Gastrocnemius medialis (tissue), 4 donors: ENCODE results near the gene MBL2. TPM values are rescaled to one million over a fixed set of nuclear protein-coding genes. Genes with fewer than 3 reads are reported as not detected.
A peak's percentile ranks its signal among the peaks of the same experiment; 100 is the strongest.

ENCODE experiments used
- ATAC-seq, 2 donors: fragments of 150-250 bp; one replicate each; pipeline ENCODE4 v1.9.1; 2016
- DNase-seq, 2 donors: peaks; one replicate each; pipeline ENCODE4 v3.0.0-alpha.2; 2019
- H3K27ac ChIP-seq, 4 donors: fragments of 200-600 bp; sonication (generic); 1 replicate in 1 of 4; 2 replicates in 3 of 4; pipeline ENCODE4 v1.5.1; 2016 to 2018; ENCODE audit warnings: mild to moderate bottlenecking in 2 of 4, moderate library complexity in 1 of 4
- H3K27me3 ChIP-seq, 3 donors: fragments of 200-600 bp; sonication (generic) in 2 of 3; 1 replicate in 1 of 3; 2 replicates in 2 of 3; pipeline versions ENCODE4 v1.5.1 to v1.6.0; 2016 to 2019; ENCODE audit warnings: mild to moderate bottlenecking in 1 of 3, moderate library complexity in 1 of 3
- H3K36me3 ChIP-seq, 2 donors: fragments of 200-600 bp; sonication (generic) in 1 of 2; one replicate each; pipeline ENCODE4 v1.5.1; 2017 to 2018
- H3K4me1 ChIP-seq, 2 donors: fragments of 200-600 bp; sonication (generic) in 1 of 2; one replicate each; pipeline ENCODE4 v1.5.1; 2016 to 2017; ENCODE audit warnings: mild to moderate bottlenecking in 2 of 2
- H3K4me3 ChIP-seq, 4 donors: fragments of 200-600 bp; sonication (generic) in 3 of 4; 1 replicate in 1 of 4; 2 replicates in 3 of 4; pipeline ENCODE4 v1.5.1; 2016 to 2019; ENCODE audit warnings: mild to moderate bottlenecking in 2 of 4
- H3K9me3 ChIP-seq, 3 donors: fragments of 200-600 bp; sonication (generic) in 2 of 3; 1 replicate in 1 of 3; 2 replicates in 2 of 3; pipeline ENCODE4 v1.5.1; 2016 to 2019
- CTCF ChIP-seq, 5 experiments: fragments of 450-650 bp in 3 of 5; fragments of 200-600 bp in 2 of 5; sonication (generic) in 2 of 5; IDR thresholded peaks in 4 of 5; conservative IDR thresholded peaks in 1 of 5; 1 replicate in 4 of 5; 2 replicates in 1 of 5; pipeline ENCODE4 v1.5.1; 2016 to 2019; ENCODE audit warnings: antibody characterized with exemption in 5 of 5, mild to moderate bottlenecking in 3 of 5, moderate library complexity in 3 of 5
- POLR2A ChIP-seq, 2 donors: fragments of 450-650 bp; IDR thresholded peaks; one replicate each; pipeline ENCODE4 v1.6.1; 2017; ENCODE audit warnings: antibody characterized with exemption in 2 of 2, mild to moderate bottlenecking in 2 of 2, moderate library complexity in 2 of 2
- in situ Hi-C, 4 donors: fragments of 200-750 bp; cut with MboI; loops; one replicate each; pipeline versions ENCODE4 v1.15.0 to v1.8.0; 2017; ENCODE audit warnings: low sequenced_read_pairs in 4 of 4
- intact Hi-C: fragments of 100-400 bp; cut with DNase I; formaldehyde crosslinking; loops from one replicate; pipeline ENCODE4 v1.15.1; 2023; ENCODE audit warnings: low total_unique reads
- total RNA-seq, 4 donors: library from RNA; depleted of rRNA; stranded (reverse); fragments of >200 nt; gene quantifications; one replicate each; pipeline versions ENCODE4 v1.1.0 to v1.2.3, GENCODE V29; 2016

Gene MBL2
- total RNA-seq, 4 donors from 2014 or later, result 0.07 to 0.11 TPM; not detected in 2

DNA sequence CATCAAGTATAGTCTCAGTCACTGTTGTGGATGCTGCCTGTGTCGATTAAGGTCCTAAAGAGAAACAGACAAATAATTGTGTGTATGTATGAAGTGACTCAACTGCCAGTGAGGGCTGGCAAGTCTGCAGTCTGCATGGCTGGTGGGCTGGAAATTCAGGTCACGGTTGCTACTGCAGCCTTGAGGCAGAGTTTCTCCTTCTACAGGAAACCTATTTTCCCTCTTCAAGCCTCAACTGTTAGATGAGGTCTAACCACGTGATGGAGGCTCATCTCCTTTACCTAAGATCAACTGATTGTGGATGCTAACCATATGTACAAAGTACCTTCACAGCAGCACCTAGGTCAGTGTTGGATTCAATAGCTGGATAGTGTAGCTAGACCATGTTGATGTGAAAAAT lies 29.9 kb downstream of the MBL2 start:
- H3K27me3 ChIP-seq, result no peaks in the 10 kb centered on the region
- in situ Hi-C loops, result no loop called here
- intact Hi-C loops, result no loop called here

DNA sequence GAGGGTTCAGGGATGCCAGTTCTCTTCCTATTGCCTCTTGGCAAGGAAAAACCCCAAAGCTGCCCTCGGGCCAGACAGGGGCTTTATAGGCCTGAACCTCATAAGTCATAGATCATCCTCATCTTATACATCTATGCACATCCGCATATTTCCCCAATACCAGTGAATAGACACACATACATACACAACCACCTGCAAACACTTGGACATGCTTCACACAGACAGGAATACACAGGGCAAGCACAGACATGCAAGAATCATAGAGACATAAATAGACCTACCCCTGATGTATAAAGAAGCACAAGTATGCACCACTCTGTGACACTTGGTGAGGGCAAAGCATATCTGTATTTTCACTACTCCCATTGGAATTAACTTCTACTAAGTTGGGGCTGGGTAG lies 30.7 kb downstream of the MBL2 start:
- TF ChIP-seq POLR2A (IDR thresholded peaks at IDR 0.05) (no peak), CTCF (IDR thresholded peaks at IDR 0.05 in 4 of 5, conservative IDR thresholded peaks at IDR 0.05 in 1 of 5) (no peak)
- no peak for ATAC-seq
- Histone ChIP-seq H3K27me3 (no peaks in the 10 kb centered on the region), H3K36me3 (no peaks in the 10 kb centered on the region), H3K27ac (no peak overlapping the region), H3K4me3 (no peak overlapping the region), H3K4me1 (no peaks in the 10 kb centered on the region), H3K9me3 (no peaks in the 10 kb centered on the region)
- intact Hi-C loops (no loop called here), in situ Hi-C loops (no loop called here)
- no peak for DNase-seq

More for the DNA sequence above, 29.9 kb downstream of the MBL2 start:
- Histone ChIP-seq H3K36me3 (no peaks in the 10 kb centered on the region), H3K27ac (no peak overlapping the region), H3K4me1 (no peaks in the 10 kb centered on the region), H3K4me3 (no peak overlapping the region), H3K9me3 (no peaks in the 10 kb centered on the region)
- ATAC-seq (no peak), DNase-seq (no peak)
- TF ChIP-seq POLR2A (IDR thresholded peaks at IDR 0.05) (no peak), CTCF (IDR thresholded peaks at IDR 0.05 in 4 of 5, conservative IDR thresholded peaks at IDR 0.05 in 1 of 5) (no peak)

DNA sequence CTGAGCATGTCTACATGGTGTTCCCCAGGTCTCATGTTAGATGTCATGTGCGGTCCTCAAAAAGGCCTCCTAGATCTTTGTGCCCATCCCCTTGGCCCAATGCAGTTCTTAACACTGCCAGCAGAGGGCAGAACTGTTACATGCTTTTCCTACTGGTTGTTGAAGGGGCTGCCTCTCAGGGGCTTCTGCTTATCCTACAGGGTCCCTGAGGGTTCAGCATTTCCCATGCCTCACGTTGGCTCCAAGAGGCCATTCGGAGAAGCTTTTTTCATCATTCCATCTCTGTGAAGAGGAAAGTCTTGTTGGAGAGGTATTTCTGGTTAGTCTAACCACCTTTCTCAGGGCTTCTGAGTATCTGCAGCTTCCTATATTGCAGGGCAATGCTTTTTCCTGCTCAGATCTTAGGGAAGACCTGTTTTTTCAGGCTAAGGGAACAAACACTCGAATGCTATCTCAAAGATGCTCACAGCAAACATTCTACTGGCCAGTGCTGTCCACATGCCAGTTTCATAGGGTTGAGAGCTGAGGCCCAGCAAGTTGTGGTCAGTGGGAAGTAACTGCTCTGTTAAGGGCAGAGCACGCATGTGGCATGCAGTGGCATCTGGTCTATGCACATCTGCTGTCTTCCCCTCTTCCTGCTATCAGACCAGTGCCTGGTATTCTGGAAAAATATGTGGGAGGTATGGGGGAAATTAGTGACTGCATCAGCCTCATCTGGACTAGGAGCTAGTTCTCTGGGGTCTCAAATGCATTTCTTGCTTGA lies 31.5 kb downstream of the MBL2 start:
- H3K4me1 ChIP-seq, result no peaks in the 10 kb centered on the region
- no peaks in the 10 kb centered on the region for H3K36me3 ChIP-seq
- DNase-seq (no peak), ATAC-seq (no peak)
- intact Hi-C loops (no loop called here), in situ Hi-C loops (no loop called here)
- no peaks in the 10 kb centered on the region for H3K27me3 ChIP-seq
- no peak overlapping the region for H3K27ac ChIP-seq
- TF ChIP-seq CTCF (IDR thresholded peaks at IDR 0.05 in 4 of 5, conservative IDR thresholded peaks at IDR 0.05 in 1 of 5) (peak in 4 of 5 experiments; percentile 35 to 64 (median 50)), POLR2A (IDR thresholded peaks at IDR 0.05) (no peak)
- H3K4me3 ChIP-seq, result no peak overlapping the region
- H3K9me3 ChIP-seq, result no peaks in the 10 kb centered on the region

DNA sequence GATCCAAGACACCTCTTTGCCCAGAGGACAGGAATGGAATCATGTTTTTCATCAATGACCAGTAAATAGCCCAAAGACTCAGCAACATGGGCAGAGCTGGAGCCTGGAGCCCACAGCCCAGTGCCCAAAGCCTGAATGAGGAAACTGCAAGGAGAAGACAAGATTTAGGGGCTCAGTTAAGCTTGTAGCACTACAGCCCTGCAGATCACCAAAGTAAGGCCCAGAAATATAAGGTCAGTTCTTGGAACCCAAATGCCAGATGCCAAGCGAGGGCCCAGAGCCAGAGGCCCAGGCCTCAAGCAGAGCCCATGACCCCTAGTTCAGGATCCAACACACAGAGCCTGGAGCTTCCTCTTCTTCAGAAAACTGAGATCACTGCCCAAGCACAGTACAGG lies 32.4 kb downstream of the MBL2 start:
- Histone ChIP-seq H3K9me3 (no peaks in the 10 kb centered on the region), H3K4me1 (no peaks in the 10 kb centered on the region), H3K36me3 (no peaks in the 10 kb centered on the region), H3K4me3 (no peak overlapping the region), H3K27me3 (no peaks in the 10 kb centered on the region), H3K27ac (no peak overlapping the region)
- DNase-seq (no peak), ATAC-seq (no peak)
- in situ Hi-C loops (no loop called here), intact Hi-C loops (no loop called here)
- TF ChIP-seq CTCF (IDR thresholded peaks at IDR 0.05 in 4 of 5, conservative IDR thresholded peaks at IDR 0.05 in 1 of 5) (no peak), POLR2A (IDR thresholded peaks at IDR 0.05) (no peak)
